ENCODE measurements around the gene CD38.

Gene CD38

GRCh38 chr4:15870079-15870478, 92.0 kb downstream of the CD38 start:
- DNase-seq = no peak

GRCh38 chr4:15870921-15871664, 93.0 kb downstream of the CD38 start:
- no peak for DNase-seq

GRCh38 chr4:15873117-15873516, 95.0 kb downstream of the CD38 start:
- DNase-seq = no peak

GRCh38 chr4:15874671-15875070, 96.5 kb downstream of the CD38 start:
- DNase-seq = no peak

- DNase-seq = no peak
These were observed 97.7 kb downstream of the CD38 start for GRCh38 chr4:15875663-15876460.

GRCh38 chr4:15878011-15878410, 99.9 kb downstream of the CD38 start:
- DNase-seq = no peak

GRCh38 chr4:15881820-15882219, 103.7 kb downstream of the CD38 start:
- no peak for DNase-seq

GRCh38 chr4:15882675-15883086, 104.6 kb downstream of the CD38 start:
- DNase-seq = peak; percentile 63

- DNase-seq = no peak
These were observed 105.6 kb downstream of the CD38 start for GRCh38 chr4:15883610-15884243.

- DNase-seq = no peak
These were observed 106.5 kb downstream of the CD38 start for GRCh38 chr4:15884666-15885065.

- DNase-seq = no peak
These were observed 107.3 kb downstream of the CD38 start for GRCh38 chr4:15885422-15885821.

GRCh38 chr4:15888515-15888914, 110.4 kb downstream of the CD38 start:
- no peak for DNase-seq

- DNase-seq = no peak
These were observed 112.2 kb downstream of the CD38 start for GRCh38 chr4:15890246-15890829.

- no peak for DNase-seq
These were observed 113.2 kb downstream of the CD38 start for GRCh38 chr4:15891312-15891711.

- DNase-seq = no peak
These were observed 115.8 kb downstream of the CD38 start for GRCh38 chr4:15893962-15894361.

- no peak for DNase-seq
These were observed 116.3 kb downstream of the CD38 start for GRCh38 chr4:15894393-15894792.

- DNase-seq = no peak
These were observed 117.1 kb downstream of the CD38 start for GRCh38 chr4:15894921-15895916.

- DNase-seq = no peak
These were observed 119.4 kb downstream of the CD38 start for GRCh38 chr4:15897577-15897976.

GRCh38 chr4:15898902-15899301, 120.8 kb downstream of the CD38 start:
- DNase-seq = no peak

GRCh38 chr4:15899511-15899910, 121.4 kb downstream of the CD38 start:
- DNase-seq = no peak

GRCh38 chr4:15901007-15901406, 122.9 kb downstream of the CD38 start:
- DNase-seq = no peak

- no peak for DNase-seq
These were observed 123.9 kb downstream of the CD38 start for GRCh38 chr4:15901998-15902397.
